ENCODE data around the gene PRKRIP1. TPM values are rescaled to one million over a fixed set of nuclear protein-coding genes. Genes with fewer than 3 reads are reported as not detected.
A peak's percentile ranks its signal among the peaks of the same experiment; 100 is the strongest.

The PRKRIP1 gene
- total RNA-seq, 4 donors from 2014 or later, result 24.8 to 97.3 (median 33.6) TPM

DNA sequence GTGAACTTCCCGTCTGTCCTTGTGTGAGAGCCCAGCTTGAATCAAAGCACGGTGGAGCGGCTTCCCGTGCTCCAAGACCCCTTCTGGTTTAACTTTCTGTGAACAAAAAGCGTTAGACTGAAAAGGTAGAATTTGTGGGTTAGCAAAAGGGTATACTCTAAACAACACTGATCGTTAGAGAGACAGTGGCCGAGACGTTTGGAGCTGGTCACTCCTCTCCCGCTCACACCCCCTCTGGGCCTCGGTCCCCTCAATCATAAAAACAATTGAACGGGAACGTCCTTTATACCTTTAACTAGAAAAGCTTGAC is 502 bp downstream of the PRKRIP1 start:
- Histone ChIP-seq H3K27me3 (no peaks in the 10 kb centered on the region), H3K4me1 (peaks cover 4 to 20% (median 14%) of the 10 kb centered on the region in 4 donors), H3K36me3 (peaks cover 0 to 17% (median 2%) of the 10 kb centered on the region in 4 donors), H3K27ac (peak overlapping the region; percentile 79 to 95 (median 85)), H3K4me3 (peak overlapping the region; percentile 78 to 97 (median 84)), H3K9me3 (no peaks in the 10 kb centered on the region)
- TF ChIP-seq POLR2AphosphoS5 (IDR thresholded peaks at IDR 0.05) (no peak), POLR2A (IDR thresholded peaks at IDR 0.05) (no peak), CTCF (IDR thresholded peaks at IDR 0.05) (no peak), EP300 (IDR thresholded peaks at IDR 0.05; ENCODE audit: low read depth) (no peak)
- WGBS, 2 donors (ENCODE audit: low coverage in 1 of 2), result 1 to 3% methylated on average over 8 to 12 of the region's 12 CpGs
- DNase-seq, result no peak
- in situ Hi-C loops (cut with MboI; ENCODE audit: low pct_ligation_motif_present in 1 of 4, low pct_unique_long_range_greater_than_20kb in 1 of 4, low sequenced_read_pairs in 3 of 4) (loop anchor here in 3 of 4 donors (10.0 to 25.0 kb wide), 2 partner anchors 112 to 859 kb away; partner anchors contain the start of gene SH2B2 (in 2 of the 3)), intact Hi-C loops (cut with DNase I; ENCODE audit: low total_unique reads) (no loop called here)

DNA sequence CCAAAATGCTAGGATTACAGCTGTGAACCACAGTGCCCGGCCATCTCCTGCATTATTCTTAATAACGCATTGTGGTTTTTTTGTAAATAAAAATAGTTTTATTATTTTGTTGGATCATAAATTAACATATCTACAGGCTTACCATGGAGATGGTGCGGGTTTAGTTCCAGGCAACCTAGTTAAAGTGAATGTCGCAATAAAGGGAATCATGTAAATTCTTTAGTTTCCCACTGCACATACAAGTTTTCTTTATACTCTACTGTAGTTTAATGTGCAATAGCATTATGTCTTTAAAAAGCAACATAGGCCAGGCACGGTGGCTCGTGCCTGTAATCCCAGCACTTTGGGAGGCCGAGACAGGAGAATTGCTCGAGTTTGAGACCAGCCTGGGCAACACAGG is 2.4 kb downstream of the PRKRIP1 start:
- Histone ChIP-seq H3K27me3 (no peaks in the 10 kb centered on the region), H3K4me3 (no peak overlapping the region), H3K36me3 (peaks cover 0 to 30% (median 7%) of the 10 kb centered on the region in 4 donors), H3K4me1 (peaks cover 4 to 20% (median 14%) of the 10 kb centered on the region in 4 donors), H3K27ac (no peak overlapping the region), H3K9me3 (no peaks in the 10 kb centered on the region)
- intact Hi-C loops (cut with DNase I; ENCODE audit: low total_unique reads) (no loop called here), in situ Hi-C loops (cut with MboI; ENCODE audit: low pct_ligation_motif_present in 1 of 4, low pct_unique_long_range_greater_than_20kb in 1 of 4, low sequenced_read_pairs in 3 of 4) (loop anchor here in 3 of 4 donors (10.0 to 25.0 kb wide), 2 partner anchors 114 to 861 kb away; partner anchors contain the start of gene SH2B2 (in 2 of the 3))
- WGBS, 2 donors (ENCODE audit: low coverage in 1 of 2), result 94 to 100% methylated on average over 4 to 8 of the region's 8 CpGs
- no peak for DNase-seq
- no peak for TF ChIP-seq POLR2A (IDR thresholded peaks at IDR 0.05)
- TF ChIP-seq CTCF (IDR thresholded peaks at IDR 0.05), result no peak
- TF ChIP-seq POLR2AphosphoS5 (IDR thresholded peaks at IDR 0.05), result no peak
- TF ChIP-seq EP300 (IDR thresholded peaks at IDR 0.05; ENCODE audit: low read depth), result no peak

- 83 to 94% methylated on average over 5 of the region's 5 CpGs for WGBS, 2 donors (ENCODE audit: low coverage in 1 of 2)
- no peaks in the 10 kb centered on the region for H3K9me3 ChIP-seq
- intact Hi-C loops (cut with DNase I; ENCODE audit: low total_unique reads), result no loop called here
- in situ Hi-C loops (cut with MboI; ENCODE audit: low pct_ligation_motif_present in 1 of 4, low pct_unique_long_range_greater_than_20kb in 1 of 4, low sequenced_read_pairs in 3 of 4), result loop anchor here in 2 of 4 donors (10.0 kb wide), 2 partner anchors 54 to 64 kb away; partner anchors contain the start of genes ALKBH4 (in 1 of the 2) and LRWD1 (in 1 of the 2)
- no peak overlapping the region for H3K27ac ChIP-seq
- peaks cover 0 to 35% (median 10%) of the 10 kb centered on the region in 4 donors for H3K36me3 ChIP-seq
- no peak for DNase-seq
- H3K4me3 ChIP-seq, result no peak overlapping the region
- H3K4me1 ChIP-seq, result peaks cover 4 to 17% (median 12%) of the 10 kb centered on the region in 4 donors
- no peaks in the 10 kb centered on the region for H3K27me3 ChIP-seq
- no peak for TF ChIP-seq CTCF (IDR thresholded peaks at IDR 0.05)
- no peak for TF ChIP-seq POLR2AphosphoS5 (IDR thresholded peaks at IDR 0.05)
- no peak for TF ChIP-seq EP300 (IDR thresholded peaks at IDR 0.05; ENCODE audit: low read depth)
- TF ChIP-seq POLR2A (IDR thresholded peaks at IDR 0.05), result no peak
Observed at GRCh38 chr7:102400360-102400759, 4.2 kb downstream of the PRKRIP1 start.

- Histone ChIP-seq H3K27me3 (no peaks in the 10 kb centered on the region), H3K36me3 (peaks cover 0 to 48% (median 23%) of the 10 kb centered on the region in 4 donors)
- in situ Hi-C loops (cut with MboI; ENCODE audit: low pct_ligation_motif_present in 1 of 4, low pct_unique_long_range_greater_than_20kb in 1 of 4, low sequenced_read_pairs in 3 of 4), result loop anchor here in 2 of 4 donors (10.0 kb wide), 2 partner anchors 51 to 61 kb away; partner anchors contain the start of genes ALKBH4 (in 1 of the 2) and LRWD1 (in 1 of the 2)
Observed at GRCh38 chr7:102403563-102403962, 7.4 kb downstream of the PRKRIP1 start.

More at GRCh38 chr7:102403563-102403962, 7.4 kb downstream of the PRKRIP1 start:
- H3K4me3 ChIP-seq, result no peak overlapping the region
- TF ChIP-seq EP300 (IDR thresholded peaks at IDR 0.05; ENCODE audit: low read depth) (no peak), CTCF (IDR thresholded peaks at IDR 0.05) (no peak), POLR2AphosphoS5 (IDR thresholded peaks at IDR 0.05) (no peak), POLR2A (IDR thresholded peaks at IDR 0.05) (no peak)
- H3K4me1 ChIP-seq, result no peaks in the 10 kb centered on the region
- DNase-seq, result no peak
- H3K9me3 ChIP-seq, result no peaks in the 10 kb centered on the region
- no peak overlapping the region for H3K27ac ChIP-seq
- intact Hi-C loops (cut with DNase I; ENCODE audit: low total_unique reads), result no loop called here
- WGBS, 2 donors (ENCODE audit: low coverage in 1 of 2), result 83 to 92% methylated on average over 1 to 3 of the region's 3 CpGs
